Peyer's patch (tissue), 4 donors: ENCODE measurements around the gene TMEM175.

Experiments
- CTCF ChIP-seq, 6 experiments: fragments of 450-650 bp in 4 of 6; fragments of 200-600 bp in 2 of 6; sonication (generic) in 1 of 6; IDR thresholded peaks; one replicate each; pipeline ENCODE4 v1.5.1; 2017 to 2019; ENCODE audit warnings: antibody characterized with exemption in 6 of 6, mild to moderate bottlenecking in 3 of 6, moderate library complexity in 1 of 6
- POLR2A ChIP-seq, 2 donors: fragments of 450-650 bp; IDR thresholded peaks; one replicate each; pipeline ENCODE4 v1.5.1; 2017; ENCODE audit warnings: antibody characterized with exemption in 2 of 2, mild to moderate bottlenecking in 2 of 2, moderate library complexity in 2 of 2

DNA sequence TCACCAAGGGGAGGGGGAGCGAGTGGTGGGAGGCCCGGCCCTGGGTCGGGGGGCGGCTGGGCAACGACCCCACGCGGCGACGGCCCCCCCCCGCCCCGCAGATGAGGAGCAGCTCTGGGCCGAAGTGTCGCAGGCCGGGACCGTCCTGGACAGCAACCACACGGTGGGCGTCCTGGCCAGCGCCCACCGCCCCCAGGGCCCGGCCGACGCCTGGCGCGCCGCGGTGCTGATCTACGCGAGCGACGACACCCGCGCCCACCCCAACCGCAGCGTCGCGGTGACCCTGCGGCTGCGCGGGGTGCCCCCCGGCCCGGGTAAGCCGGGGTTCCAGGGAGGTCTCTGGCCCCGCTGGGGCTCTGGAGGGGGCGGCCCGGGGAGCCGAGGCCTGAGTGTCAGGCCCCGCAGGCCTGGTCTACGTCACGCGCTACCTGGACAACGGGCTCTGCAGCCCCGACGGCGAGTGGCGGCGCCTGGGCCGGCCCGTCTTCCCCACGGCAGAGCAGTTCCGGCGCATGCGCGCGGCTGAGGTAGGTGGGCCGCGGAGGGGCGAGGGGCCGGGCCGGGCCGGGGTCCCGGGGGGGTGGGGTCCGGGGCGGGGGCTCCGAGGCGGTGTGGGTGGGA, 70.5 kb downstream of the TMEM175 start:
- no peak for TF ChIP-seq CTCF (IDR thresholded peaks at IDR 0.05)
- no peak for TF ChIP-seq POLR2A (IDR thresholded peaks at IDR 0.05)
